HEK293 (cell line): Measurements from ENCODE around the gene COX5A.

Experiments
- CTCF ChIA-PET: fragments of 350-600 bp; formaldehyde crosslinking; extraction: SDS; loops from one replicate; lab custom pipeline; 2021; ENCODE audit warnings: antibody characterized with exemption; lab: Yijun Ruan, JAX
- POLR2A ChIA-PET: fragments of 300-600 bp; formaldehyde crosslinking; extraction: SDS; loops from one replicate; lab custom pipeline; 2020; ENCODE audit warnings: antibody characterized with exemption, inconsistent platforms; lab: Yijun Ruan, JAX
- H3K27ac ChIP-seq: fragments of 200-500 bp; sonication (Bioruptor generic); 2 replicates; pipeline ENCODE4 v1.5.1; 2014; ENCODE audit warnings: low read depth, low read length, control low read depth, inconsistent platforms; ENCODE audit errors: extremely low read depth
- H3K36me3 ChIP-seq, 2 experiments: fragments of 200-500 bp in 1 of 2; sonication (Bioruptor generic) in 1 of 2; 1 replicate in 1 of 2; 2 replicates in 1 of 2; pipeline ENCODE4 v1.5.1; 2014 to 2017; ENCODE audit warnings: inconsistent platforms in 2 of 2, low read length in 2 of 2; ENCODE audit not compliant: control insufficient read depth in 2 of 2, insufficient read depth in 1 of 2
- H3K4me1 ChIP-seq: fragments of 200-500 bp; sonication (Bioruptor generic); 2 replicates; pipeline ENCODE4 v1.5.1; 2014; ENCODE audit warnings: mild to moderate bottlenecking, low read length, inconsistent platforms; ENCODE audit not compliant: control insufficient read depth, insufficient read depth
- H3K4me3 ChIP-seq: 2 replicates; pipeline ENCODE4 v1.5.1; 2011; ENCODE audit warnings: low read depth, mild to moderate bottlenecking, control low read depth, low read length, moderate library complexity
- H3K9me3 ChIP-seq: fragments of 200-500 bp; sonication (Bioruptor generic); 2 replicates; pipeline ENCODE4 v1.5.1; 2014; ENCODE audit warnings: low read depth, low read length, inconsistent platforms; ENCODE audit not compliant: control insufficient read depth, insufficient read depth
- GFI1B ChIP-seq: fragments of 450-650 bp; formaldehyde crosslinking; IDR thresholded peaks from 2 replicates; pipeline ENCODE4 v1.5.1; 2016; ENCODE audit warnings: missing biosample characterization, missing genetic modification characterization
- HOXD13 ChIP-seq: sonication (generic); formaldehyde crosslinking; IDR thresholded peaks from 2 replicates; pipeline ENCODE4 v1.8.0; 2022; ENCODE audit warnings: missing genetic modification reagents, borderline replicate concordance
- IKZF3 ChIP-seq: fragments of 450-650 bp; IDR thresholded peaks from 2 replicates; pipeline ENCODE4 v1.5.0; 2018; ENCODE audit warnings: missing biosample characterization, mild to moderate bottlenecking, missing genetic modification characterization, moderate library complexity
- MYNN ChIP-seq: fragments of 450-650 bp; formaldehyde crosslinking; IDR thresholded peaks from 2 replicates; pipeline ENCODE4 v1.5.1; 2016; ENCODE audit warnings: missing biosample characterization, missing genetic modification characterization, borderline replicate concordance
- MZF1 ChIP-seq: fragments of 450-650 bp; formaldehyde crosslinking; IDR thresholded peaks from 2 replicates; pipeline ENCODE4 v1.5.1; 2017; ENCODE audit warnings: missing biosample characterization, missing genetic modification characterization, borderline replicate concordance
- OSR2 ChIP-seq: fragments of 450-650 bp; formaldehyde crosslinking; IDR thresholded peaks from 2 replicates; pipeline ENCODE4 v1.5.1; 2016; ENCODE audit warnings: missing biosample characterization, missing genetic modification characterization
- OVOL3 ChIP-seq: fragments of 450-650 bp; formaldehyde crosslinking; IDR thresholded peaks from 2 replicates; pipeline ENCODE4 v1.5.1; 2016; ENCODE audit warnings: missing biosample characterization, missing genetic modification characterization
- PBX3 ChIP-seq: sonication (generic); formaldehyde crosslinking; IDR thresholded peaks from 2 replicates; pipeline ENCODE4 v1.8.1; 2022; ENCODE audit warnings: mild to moderate bottlenecking, moderate library complexity, missing genetic modification reagents
- PRDM10 ChIP-seq: fragments of 450-650 bp; formaldehyde crosslinking; IDR thresholded peaks from 2 replicates; pipeline ENCODE4 v1.5.1; 2016; ENCODE audit warnings: missing biosample characterization, missing genetic modification characterization
- REPIN1 ChIP-seq: fragments of 450-650 bp; formaldehyde crosslinking; IDR thresholded peaks from 2 replicates; pipeline ENCODE4 v1.5.1; 2017; ENCODE audit warnings: missing biosample characterization, missing genetic modification characterization, low read depth
- SP2 ChIP-seq: fragments of 450-650 bp; formaldehyde crosslinking; IDR thresholded peaks from 2 replicates; pipeline ENCODE4 v1.5.1; 2016; ENCODE audit warnings: missing biosample characterization, missing genetic modification characterization
- ZBTB21 ChIP-seq: fragments of 450-650 bp; formaldehyde crosslinking; IDR thresholded peaks from 2 replicates; pipeline ENCODE4 v1.5.1; 2017; ENCODE audit warnings: missing biosample characterization, missing genetic modification characterization
- ZFP37 ChIP-seq: fragments of 450-650 bp; formaldehyde crosslinking; IDR thresholded peaks from 2 replicates; pipeline ENCODE4 v1.5.1; 2016; ENCODE audit warnings: missing biosample characterization, missing genetic modification characterization
- ZIC2 ChIP-seq: fragments of 450-650 bp; formaldehyde crosslinking; IDR thresholded peaks from 2 replicates; pipeline ENCODE4 v1.5.1; 2016; ENCODE audit warnings: missing biosample characterization, missing genetic modification characterization
- ZNF140 ChIP-seq: fragments of 450-650 bp; formaldehyde crosslinking; IDR thresholded peaks from 2 replicates; pipeline ENCODE4 v1.5.1; 2016; ENCODE audit warnings: missing biosample characterization, missing genetic modification characterization
- ZNF157 ChIP-seq: fragments of 450-650 bp; formaldehyde crosslinking; IDR thresholded peaks from 2 replicates; pipeline ENCODE4 v1.5.1; 2016; ENCODE audit warnings: missing biosample characterization, missing genetic modification characterization
- ZNF175 ChIP-seq: fragments of 450-650 bp; formaldehyde crosslinking; IDR thresholded peaks from 2 replicates; pipeline ENCODE4 v1.5.1; 2016; ENCODE audit warnings: missing biosample characterization, missing genetic modification characterization
- ZNF211 ChIP-seq: fragments of 450-650 bp; formaldehyde crosslinking; IDR thresholded peaks from 2 replicates; pipeline ENCODE4 v1.5.1; 2016; ENCODE audit warnings: low read depth, missing biosample characterization, missing genetic modification characterization
- ZNF302 ChIP-seq: fragments of 450-650 bp; formaldehyde crosslinking; IDR thresholded peaks from 2 replicates; pipeline ENCODE4 v1.5.1; 2016; ENCODE audit warnings: missing biosample characterization, missing genetic modification characterization, low read depth
- ZNF324 ChIP-seq: fragments of 450-650 bp; formaldehyde crosslinking; IDR thresholded peaks from 2 replicates; pipeline ENCODE4 v1.5.1; 2016; ENCODE audit warnings: missing biosample characterization, missing genetic modification characterization
- ZNF341 ChIP-seq: fragments of 450-650 bp; formaldehyde crosslinking; IDR thresholded peaks from 2 replicates; pipeline ENCODE4; 2016; ENCODE audit warnings: low read depth, missing biosample characterization, missing genetic modification characterization
- ZNF350 ChIP-seq: fragments of 450-650 bp; formaldehyde crosslinking; IDR thresholded peaks from 2 replicates; pipeline ENCODE4 v1.5.0; 2017; ENCODE audit warnings: missing biosample characterization, mild to moderate bottlenecking, missing genetic modification characterization
- ZNF391 ChIP-seq: fragments of 450-650 bp; formaldehyde crosslinking; IDR thresholded peaks from 2 replicates; pipeline ENCODE4 v1.5.1; 2016; ENCODE audit warnings: low read depth, missing biosample characterization, missing genetic modification characterization, borderline replicate concordance
- ZNF398 ChIP-seq: fragments of 450-650 bp; formaldehyde crosslinking; IDR thresholded peaks from 2 replicates; pipeline ENCODE4 v1.5.1; 2017; ENCODE audit warnings: missing biosample characterization, missing genetic modification characterization
- ZNF529 ChIP-seq: fragments of 450-650 bp; formaldehyde crosslinking; IDR thresholded peaks from 2 replicates; pipeline ENCODE4 v1.5.1; 2017; ENCODE audit warnings: missing genetic modification characterization, missing biosample characterization; ENCODE audit not compliant: insufficient replicate concordance
- ZNF571 ChIP-seq: fragments of 450-650 bp; formaldehyde crosslinking; IDR thresholded peaks from 2 replicates; pipeline ENCODE4 v1.5.0; 2017; ENCODE audit warnings: missing biosample characterization, missing genetic modification characterization
- ZNF626 ChIP-seq: fragments of 450-650 bp; sonication (Bioruptor Pico); formaldehyde crosslinking; IDR thresholded peaks from 2 replicates; pipeline ENCODE4 v1.5.1; 2018; ENCODE audit warnings: missing biosample characterization, missing genetic modification characterization, inconsistent platforms
- ZNF747 ChIP-seq: fragments of 450-650 bp; formaldehyde crosslinking; IDR thresholded peaks from 2 replicates; pipeline ENCODE4 v1.5.1; 2016; ENCODE audit warnings: missing biosample characterization, missing genetic modification characterization
- ZNF791 ChIP-seq: fragments of 450-650 bp; formaldehyde crosslinking; IDR thresholded peaks from 2 replicates; pipeline ENCODE4 v1.5.1; 2016; ENCODE audit warnings: missing biosample characterization, missing genetic modification characterization
- ZSCAN30 ChIP-seq: fragments of 450-650 bp; IDR thresholded peaks from 2 replicates; pipeline ENCODE4 v1.5.1; 2018; ENCODE audit warnings: missing biosample characterization, mild to moderate bottlenecking, missing genetic modification characterization, moderate library complexity
- ZSCAN4 ChIP-seq: fragments of 450-650 bp; formaldehyde crosslinking; IDR thresholded peaks from 2 replicates; pipeline ENCODE4 v1.5.1; 2017; ENCODE audit warnings: missing biosample characterization, missing genetic modification characterization

The COX5A gene

GRCh38 chr15:74956648-74957475 lies 19.0 kb upstream of the COX5A start, which contains the start of gene RPP25:
RPP25 (minus strand) TSS chr15:74956772; CDS start chr15:74956583, 189 bp downstream.
- H3K4me3 ChIP-seq: peak within 1 kb of the TSS; percentile 46
- H3K9me3 ChIP-seq: no peaks in the 10 kb centered on the region
- ChIA-PET CTCF (interaction anchor here (0.6 to 13.3 kb wide), 8 partner anchors 12 to 185 kb away, joined by 3 to 223 read pairs (median 3); no protein-coding TSS in a partner anchor), POLR2A (interaction anchor here (0.5 to 1.7 kb wide), 27 partner anchors 9 to 495 kb away, joined by 3 to 11 read pairs (median 3); partner anchors contain the start of genes C15orf39, COX5A, FAM219B and PPCDC)
- H3K27ac ChIP-seq: peak within 1 kb of the TSS; percentile 67
- no peaks in the 10 kb centered on the region for H3K36me3 ChIP-seq
- peaks cover 4% of the 10 kb centered on the region; the same call in 1 of the 2 replicates for H3K4me1 ChIP-seq
- TF ChIP-seq ZNF302 (tag by site-specific recombination) (no peak), MZF1 (tag by site-specific recombination) (no peak), OSR2 (tag by site-specific recombination) (no peak), ZIC2 (tag by site-specific recombination) (peak; percentile 47), OVOL3 (no peak), ZNF791 (no peak), ZSCAN4 (tag by site-specific recombination) (no peak), HOXD13 (no peak), PRDM10 (tag by site-specific recombination) (peak; percentile 63), IKZF3 (no peak), ZNF140 (tag by site-specific recombination) (no peak), ZNF398 (tag by site-specific recombination) (peak; percentile 31), ZNF747 (tag by site-specific recombination) (no peak), ZNF391 (no peak), ZFP37 (tag by site-specific recombination) (peak; percentile 15; the same call in 1 of the 2 replicates), ZNF350 (tag by site-specific recombination) (no peak), ZNF529 (tag by site-specific recombination) (no peak), PBX3 (CRISPR knock-in tag) (no peak), ZSCAN30 (peak; percentile 45; the same call in 1 of the 2 replicates), GFI1B (no peak), ZNF175 (no peak), ZNF571 (tag by site-specific recombination) (no peak), ZNF157 (tag by site-specific recombination) (no peak), REPIN1 (no peak), ZNF211 (tag by site-specific recombination) (no peak), ZNF626 (tag by site-specific recombination) (no peak), MYNN (tag by site-specific recombination) (no peak), ZBTB21 (tag by site-specific recombination) (no peak), ZNF324 (tag by site-specific recombination) (no peak), ZNF341 (tag by site-specific recombination) (peak; percentile 81), SP2 (tag by site-specific recombination) (peak; percentile 62)
